Stimulated activated CD8-positive, alpha-beta memory T cell treated with anti-CD3 and anti-CD28 coated beads, Interleukin-12 subunit alpha, Interleukin-12 subunit beta, amount 100 ng/mL, for 1 hour (primary cell): Measurements from ENCODE around the gene FAF1.

ENCODE experiments used
- DNase-seq: peaks from one replicate; pipeline ENCODE4 v3.0.0-alpha.2; 2020; ENCODE audit warnings: low read depth

FAF1 gene

GRCh38 chr1:50488876-50489275 is 471.2 kb downstream of the FAF1 start:
- no peak for DNase-seq

- DNase-seq, result no peak
Observed at GRCh38 chr1:50488356-50488755, 471.7 kb downstream of the FAF1 start.

GRCh38 chr1:50487725-50488124 is 472.3 kb downstream of the FAF1 start:
- DNase-seq, result no peak

GRCh38 chr1:50481142-50481736 is 478.8 kb downstream of the FAF1 start:
- DNase-seq, result no peak

GRCh38 chr1:50476800-50477199 is 483.3 kb downstream of the FAF1 start:
- DNase-seq, result no peak

GRCh38 chr1:50474859-50475809 is 484.9 kb downstream of the FAF1 start:
- no peak for DNase-seq

GRCh38 chr1:50473513-50473912 is 486.6 kb downstream of the FAF1 start:
- no peak for DNase-seq

GRCh38 chr1:50471967-50472366 is 488.1 kb downstream of the FAF1 start:
- DNase-seq, result no peak

GRCh38 chr1:50462964-50463363 is 497.1 kb downstream of the FAF1 start:
- DNase-seq, result no peak

- no peak for DNase-seq
Observed at GRCh38 chr1:50458507-50458906, 501.6 kb downstream of the FAF1 start.

GRCh38 chr1:50454911-50455310 is 505.2 kb downstream of the FAF1 start:
- no peak for DNase-seq

- DNase-seq, result no peak
Observed at GRCh38 chr1:50453266-50453665, 506.8 kb downstream of the FAF1 start.

GRCh38 chr1:50452700-50453099 is 507.4 kb downstream of the FAF1 start:
- DNase-seq, result no peak

GRCh38 chr1:50450861-50451653 is 509.0 kb downstream of the FAF1 start:
- DNase-seq, result no peak

GRCh38 chr1:50447961-50448360 is 512.1 kb downstream of the FAF1 start:
- no peak for DNase-seq

- DNase-seq, result no peak
Observed at GRCh38 chr1:50441183-50441582, 518.9 kb downstream of the FAF1 start.

GRCh38 chr1:50438945-50439344 is 521.1 kb downstream of the FAF1 start:
- DNase-seq, result no peak

GRCh38 chr1:50436489-50436888 is 523.6 kb downstream of the FAF1 start:
- no peak for DNase-seq

GRCh38 chr1:50430010-50430405 is 530.1 kb downstream of the FAF1 start:
- DNase-seq, result no peak

- DNase-seq, result no peak
Observed at GRCh38 chr1:50427818-50428779, 532.0 kb downstream of the FAF1 start.

GRCh38 chr1:50427086-50427817 is 532.8 kb downstream of the FAF1 start:
- no peak for DNase-seq
